NCI-H2107 (cell line): ENCODE results near the gene SCGB2A2.

Experiments
- DNase-seq: peaks from one replicate; lab custom pipeline; 2025; lab: John Stamatoyannopoulos, UW

The SCGB2A2 gene

GRCh38 chr11:62269654-62270278 lies at the start of gene SCGB2A2:
Gene SCGB2A2, plus strand, starts transcription at chr11:62270158. Its CDS starts 59 bp downstream, at chr11:62270217.
- peak; percentile 12 for DNase-seq

- no peak for DNase-seq
Observed at GRCh38 chr11:62221498-62221897, 48.5 kb upstream of the SCGB2A2 start.

GRCh38 chr11:62223095-62223494 lies 46.9 kb upstream of the SCGB2A2 start:
- DNase-seq = no peak

- DNase-seq = no peak
Observed at GRCh38 chr11:62233730-62234129, 36.2 kb upstream of the SCGB2A2 start.

GRCh38 chr11:62236187-62236586 lies 33.8 kb upstream of the SCGB2A2 start:
- no peak for DNase-seq

- DNase-seq = no peak
Observed at GRCh38 chr11:62237499-62237898, 32.5 kb upstream of the SCGB2A2 start.

- DNase-seq = no peak
Observed at GRCh38 chr11:62238151-62238550, 31.8 kb upstream of the SCGB2A2 start.

- DNase-seq = no peak
Observed at GRCh38 chr11:62241095-62241494, 28.9 kb upstream of the SCGB2A2 start.

GRCh38 chr11:62242021-62242420 lies 27.9 kb upstream of the SCGB2A2 start, which contains the start of gene SCGB1D2:
Gene SCGB1D2, plus strand, starts transcription at chr11:62242239. Its CDS starts 69 bp downstream, at chr11:62242308.
- DNase-seq = peak; percentile 78

GRCh38 chr11:62245271-62245753 lies 24.6 kb upstream of the SCGB2A2 start:
- DNase-seq = no peak

- no peak for DNase-seq
Observed at GRCh38 chr11:62251698-62252097, 18.3 kb upstream of the SCGB2A2 start.

- DNase-seq = no peak
Observed at GRCh38 chr11:62253999-62254542, 15.9 kb upstream of the SCGB2A2 start.

GRCh38 chr11:62256281-62256680 lies 13.7 kb upstream of the SCGB2A2 start:
- DNase-seq = no peak

- DNase-seq = no peak
Observed at GRCh38 chr11:62260261-62260953, 9.6 kb upstream of the SCGB2A2 start.

- DNase-seq = no peak
Observed at GRCh38 chr11:62264004-62264403, 6.0 kb upstream of the SCGB2A2 start.

GRCh38 chr11:62266558-62266957 lies 3.4 kb upstream of the SCGB2A2 start:
- DNase-seq = no peak

GRCh38 chr11:62267050-62267449 lies 2.9 kb upstream of the SCGB2A2 start:
- DNase-seq = no peak

GRCh38 chr11:62267576-62267975 lies 2.4 kb upstream of the SCGB2A2 start:
- DNase-seq = no peak

- no peak for DNase-seq
Observed at GRCh38 chr11:62273284-62273683, 3.3 kb downstream of the SCGB2A2 start.

GRCh38 chr11:62273789-62274275 lies 3.9 kb downstream of the SCGB2A2 start:
- DNase-seq = no peak

- DNase-seq = no peak
Observed at GRCh38 chr11:62280452-62280851, 10.5 kb downstream of the SCGB2A2 start.

- DNase-seq = no peak
Observed at GRCh38 chr11:62295504-62295903, 25.5 kb downstream of the SCGB2A2 start.

- DNase-seq = no peak
Observed at GRCh38 chr11:62298975-62299374, 29.0 kb downstream of the SCGB2A2 start, which contains the start of gene SCGB1D4. Gene SCGB1D4, minus strand, starts transcription at chr11:62299075. Its CDS starts 65 bp downstream, at chr11:62299010.
